ENCODE data around the gene FBP2.
"Not testable (repeated sequence)": the region's sequence is repeated elsewhere in the genome, so short reads cannot be mapped to it uniquely, and the experiment has no call there.

The FBP2 gene

GRCh38 chr9:94554439-94555331 is 38.9 kb downstream of the FBP2 start, which contains the start of gene PCAT7:
Gene PCAT7, plus strand, starts transcription at chr9:94555083.
- peak; percentile 83 for DNase-seq

GRCh38 chr9:94554078-94554438 is 39.6 kb downstream of the FBP2 start:
- DNase-seq = no peak

- no peak for DNase-seq
Measured at GRCh38 chr9:94553029-94553938, 40.3 kb downstream of the FBP2 start.

GRCh38 chr9:94545940-94546339 is 47.7 kb downstream of the FBP2 start:
- DNase-seq = no peak

- DNase-seq = not testable (repeated sequence)
Measured at GRCh38 chr9:94544335-94544734, 49.3 kb downstream of the FBP2 start.

- no peak for DNase-seq
Measured at GRCh38 chr9:94538908-94539307, 54.7 kb downstream of the FBP2 start.

GRCh38 chr9:94534901-94535300 is 58.7 kb downstream of the FBP2 start:
- no peak for DNase-seq

- no peak for DNase-seq
Measured at GRCh38 chr9:94533601-94534000, 60.0 kb downstream of the FBP2 start.

GRCh38 chr9:94533155-94533554 is 60.5 kb downstream of the FBP2 start:
- DNase-seq = no peak

- no peak for DNase-seq
Measured at GRCh38 chr9:94528886-94529285, 64.7 kb downstream of the FBP2 start.

GRCh38 chr9:94526951-94527350 is 66.7 kb downstream of the FBP2 start:
- no peak for DNase-seq

GRCh38 chr9:94526271-94526670 is 67.4 kb downstream of the FBP2 start:
- no peak for DNase-seq

- DNase-seq = no peak
Measured at GRCh38 chr9:94525396-94526035, 68.1 kb downstream of the FBP2 start.

GRCh38 chr9:94517254-94517653 is 76.4 kb downstream of the FBP2 start:
- DNase-seq = no peak

- no peak for DNase-seq
Measured at GRCh38 chr9:94514722-94515121, 78.9 kb downstream of the FBP2 start.

GRCh38 chr9:94511955-94512265 is 81.7 kb downstream of the FBP2 start:
- peak; percentile 33 for DNase-seq

- peak; percentile 60 for DNase-seq
Measured at GRCh38 chr9:94511134-94511954, 82.3 kb downstream of the FBP2 start.

All from NCI-H2171 treated with DMSO at 0.1 percent for 48 hours (cell line).